ENCODE measurements around the gene FAF2. TPM values are rescaled to one million over a fixed set of nuclear protein-coding genes. Genes with fewer than 3 reads are reported as not detected.

The FAF2 gene
- total and polyA plus RNA-seq, 10 of the 15 experiments (the other 5 are each of a cell fraction or from before 2014, with no cell fraction given), result 19.0 to 45.1 (median 35.6) TPM

- TF ChIP-seq, protein P1, sequence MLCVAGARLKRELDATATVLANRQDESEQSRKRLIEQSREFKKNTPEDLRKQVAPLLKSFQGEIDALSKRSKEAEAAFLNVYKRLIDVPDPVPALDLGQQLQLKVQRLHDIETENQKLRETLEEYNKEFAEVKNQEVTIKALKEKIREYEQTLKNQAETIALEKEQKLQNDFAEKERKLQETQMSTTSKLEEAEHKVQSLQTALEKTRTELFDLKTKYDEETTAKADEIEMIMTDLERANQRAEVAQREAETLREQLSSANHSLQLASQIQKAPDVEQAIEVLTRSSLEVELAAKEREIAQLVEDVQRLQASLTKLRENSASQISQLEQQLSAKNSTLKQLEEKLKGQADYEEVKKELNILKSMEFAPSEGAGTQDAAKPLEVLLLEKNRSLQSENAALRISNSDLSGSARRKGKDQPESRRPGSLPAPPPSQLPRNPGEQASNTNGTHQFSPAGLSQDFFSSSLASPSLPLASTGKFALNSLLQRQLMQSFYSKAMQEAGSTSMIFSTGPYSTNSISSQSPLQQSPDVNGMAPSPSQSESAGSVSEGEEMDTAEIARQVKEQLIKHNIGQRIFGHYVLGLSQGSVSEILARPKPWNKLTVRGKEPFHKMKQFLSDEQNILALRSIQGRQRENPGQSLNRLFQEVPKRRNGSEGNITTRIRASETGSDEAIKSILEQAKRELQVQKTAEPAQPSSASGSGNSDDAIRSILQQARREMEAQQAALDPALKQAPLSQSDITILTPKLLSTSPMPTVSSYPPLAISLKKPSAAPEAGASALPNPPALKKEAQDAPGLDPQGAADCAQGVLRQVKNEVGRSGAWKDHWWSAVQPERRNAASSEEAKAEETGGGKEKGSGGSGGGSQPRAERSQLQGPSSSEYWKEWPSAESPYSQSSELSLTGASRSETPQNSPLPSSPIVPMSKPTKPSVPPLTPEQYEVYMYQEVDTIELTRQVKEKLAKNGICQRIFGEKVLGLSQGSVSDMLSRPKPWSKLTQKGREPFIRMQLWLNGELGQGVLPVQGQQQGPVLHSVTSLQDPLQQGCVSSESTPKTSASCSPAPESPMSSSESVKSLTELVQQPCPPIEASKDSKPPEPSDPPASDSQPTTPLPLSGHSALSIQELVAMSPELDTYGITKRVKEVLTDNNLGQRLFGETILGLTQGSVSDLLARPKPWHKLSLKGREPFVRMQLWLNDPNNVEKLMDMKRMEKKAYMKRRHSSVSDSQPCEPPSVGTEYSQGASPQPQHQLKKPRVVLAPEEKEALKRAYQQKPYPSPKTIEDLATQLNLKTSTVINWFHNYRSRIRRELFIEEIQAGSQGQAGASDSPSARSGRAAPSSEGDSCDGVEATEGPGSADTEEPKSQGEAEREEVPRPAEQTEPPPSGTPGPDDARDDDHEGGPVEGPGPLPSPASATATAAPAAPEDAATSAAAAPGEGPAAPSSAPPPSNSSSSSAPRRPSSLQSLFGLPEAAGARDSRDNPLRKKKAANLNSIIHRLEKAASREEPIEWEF (IDR thresholded peaks at IDR 0.05; ENCODE audit: insufficient replicate concordance, low read depth, low read length), result no peak
- no peak for TF ChIP-seq FOXM1 (IDR thresholded peaks at IDR 0.05; ENCODE audit: low read depth, low read length)
- no peak for TF ChIP-seq NFIC (IDR thresholded peaks at IDR 0.05; ENCODE audit: low read depth, low read length)
- TF ChIP-seq NR2C1 (IDR thresholded peaks at IDR 0.05), result no peak
- no peak for TF ChIP-seq BCL11A (IDR thresholded peaks at IDR 0.05; ENCODE audit: low read depth, low read length)
- TF ChIP-seq SMARCA5 (IDR thresholded peaks at IDR 0.05), result no peak
- TF ChIP-seq KLF5 (IDR thresholded peaks at IDR 0.05; ENCODE audit: partially characterized antibody), result no peak
- TF ChIP-seq CEBPB (IDR thresholded peaks at IDR 0.05; ENCODE audit: borderline replicate concordance in 1 of 2, low read depth in 2 of 2, low read length in 2 of 2), result no peak
Measured at GRCh38 chr5:176528301-176528700, 80.1 kb downstream of the FAF2 start (continued).

DNA sequence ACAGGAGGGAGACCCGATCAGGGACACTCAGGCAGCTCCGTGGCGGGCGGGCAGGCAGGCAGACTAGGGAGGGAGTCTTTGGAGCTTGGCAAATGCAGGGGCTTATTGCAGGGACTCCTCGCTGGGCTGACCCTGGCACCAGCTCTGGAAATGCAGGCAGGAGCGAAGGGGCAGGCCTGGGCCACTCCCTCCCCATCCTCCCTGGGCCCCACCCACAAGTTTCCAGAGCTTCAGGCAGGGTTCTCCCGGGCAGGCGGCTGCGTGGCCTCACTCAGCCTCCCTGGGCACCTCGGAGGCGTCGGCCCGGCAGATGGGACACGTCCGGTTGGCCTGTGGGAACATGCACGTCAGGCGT is 80.6 kb downstream of the FAF2 start:
- no TSS peak for BruUV-seq (replicated peaks)
- Histone ChIP-seq H3K4me1 (ENCODE audit: control insufficient read depth, insufficient read depth, low read length) (peaks cover 35% of the 10 kb centered on the region), H3K9me3 (replicated peaks; ENCODE audit: control insufficient read depth, insufficient read depth, low read length) (no peaks in the 10 kb centered on the region), H2AFZ (ENCODE audit: control insufficient read depth, low read depth, low read length) (no peak overlapping the region), H3K4me2 (ENCODE audit: control insufficient read depth, insufficient read depth) (no peak overlapping the region), H3K27ac (ENCODE audit: control insufficient read depth, insufficient read depth) (no peak overlapping the region), H4K20me1 (ENCODE audit: control insufficient read depth, insufficient read depth) (no peaks in the 10 kb centered on the region; the same call in 1 of the 2 replicates), H3K36me3 (ENCODE audit: control insufficient read depth in 2 of 2, insufficient read depth in 2 of 2, low read length in 1 of 2) (peaks cover 14 to 39% of the 10 kb centered on the region in 2 experiments), H3K4me3 (no peak overlapping the region), H3K9ac (ENCODE audit: control insufficient read depth, insufficient read depth, low read length) (no peak overlapping the region), H3K27me3 (replicated peaks in 1 of 2; ENCODE audit: control insufficient read depth in 2 of 2, insufficient read depth in 2 of 2, low read length in 1 of 2) (no peaks in the 10 kb centered on the region), H3K79me2 (ENCODE audit: control insufficient read depth, insufficient read depth, low read length) (peaks cover 24% of the 10 kb centered on the region)
- DNase-seq (ENCODE audit: low read depth, low spot score), result no peak
- FAIRE-seq, result no peak
- RAD21 ChIA-PET (ENCODE audit: unreplicated experiment), result no interaction called here
- in situ Hi-C loops (cut with MboI), result no loop called here
- SMC1A ChIA-PET (ENCODE audit: uncharacterized antibody, unreplicated experiment), result no interaction called here
- intact Hi-C loops (cut with micrococcal nuclease; ENCODE audit: unreplicated experiment), result no loop called here
- 94% methylated on average over 15 of the region's 17 CpGs for WGBS (ENCODE audit: insufficient coverage, insufficient replicate concordance, low lambda C conversion rate, missing lambda C conversion rate)
- POLR2A ChIA-PET, result no interaction called here
- CTCF ChIA-PET, result no interaction called here
- ATAC-seq, result no peak
- TF ChIP-seq CTCF (IDR thresholded peaks at IDR 0.05 in 2 of 3, conservative IDR thresholded peaks at IDR 0.05 in 1 of 3; ENCODE audit: control insufficient read depth in 2 of 3, extremely low read depth in 1 of 3, insufficient read depth in 1 of 3, low read depth in 3 of 3, low read length in 3 of 3), result no peak
- no peak for TF ChIP-seq HDAC6 (IDR thresholded peaks at IDR 0.05; ENCODE audit: unreplicated experiment)
- TF ChIP-seq CBFB (IDR thresholded peaks at IDR 0.05; ENCODE audit: low read depth), result no peak
- TF ChIP-seq SIN3A (IDR thresholded peaks at IDR 0.05; ENCODE audit: low read depth, low read length), result no peak
- no peak for TF ChIP-seq CREB1 (IDR thresholded peaks at IDR 0.05; ENCODE audit: low read depth)
- no peak for TF ChIP-seq MYC (IDR thresholded peaks at IDR 0.05; ENCODE audit: insufficient read depth, insufficient read length, insufficient replicate concordance, low read length, severe bottlenecking)
- no peak for TF ChIP-seq CHD2 (IDR thresholded peaks at IDR 0.05; ENCODE audit: borderline replicate concordance, low read depth, low read length)
- TF ChIP-seq STAT1 (conservative IDR thresholded peaks at IDR 0.05), result no peak
- TF ChIP-seq EZH2 (IDR thresholded peaks at IDR 0.05; ENCODE audit: borderline replicate concordance, control insufficient read depth, low read depth, low read length), result no peak
- TF ChIP-seq CREM (IDR thresholded peaks at IDR 0.05; ENCODE audit: low read depth), result no peak
- no peak for TF ChIP-seq SMARCA5 (IDR thresholded peaks at IDR 0.05)

All from GM12878 (cell line).